ENCODE results near the gene TMEM139.

GRCh38 chr7:143236408-143236990, 48.3 kb upstream of the TMEM139 start:
- TF ChIP-seq CTCF (IDR thresholded peaks at IDR 0.05; ENCODE audit: borderline replicate concordance, extremely low read depth, low read length, poor library complexity, severe bottlenecking) (no peak), EZH2 (IDR thresholded peaks at IDR 0.05; ENCODE audit: borderline replicate concordance, low read depth, low read length, severe bottlenecking) (no peak)
